H1 (cell line): Measurements from ENCODE around the gene MATR3.

Experiments
- POLR2A ChIP-seq, 2 experiments: IDR thresholded peaks; 1 replicate in 1 of 2; 2 replicates in 1 of 2; pipeline ENCODE4 v1.6.1; 2011; ENCODE audit warnings: low read depth in 2 of 2, low read length in 2 of 2, mild to moderate bottlenecking in 2 of 2; ENCODE audit errors: control extremely low read depth in 1 of 2
- TAF1 ChIP-seq: IDR thresholded peaks from 2 replicates; pipeline ENCODE4 v1.6.1; 2011; ENCODE audit warnings: mild to moderate bottlenecking, low read depth, low read length
- TAF7 ChIP-seq: optimal IDR thresholded peaks from 2 replicates; pipeline ENCODE3; 2011; ENCODE audit warnings: low read depth, mild to moderate bottlenecking, inconsistent platforms, low read length, moderate library complexity, borderline replicate concordance
- TEAD4 ChIP-seq: IDR thresholded peaks from 2 replicates; pipeline ENCODE4 v1.6.1; 2012; ENCODE audit warnings: low read depth, low read length, inconsistent platforms, mixed read lengths
- TF ChIP-seq, protein P1 (sequence below), 3 experiments: IDR thresholded peaks; 1 replicate in 2 of 3; 2 replicates in 1 of 3; pipeline versions ENCODE4 v1.5.1 to v1.6.1; 2011; ENCODE audit warnings: low read length in 3 of 3, mild to moderate bottlenecking in 3 of 3, inconsistent platforms in 2 of 3, low read depth in 1 of 3, moderate library complexity in 1 of 3; ENCODE audit not compliant: insufficient read depth in 1 of 3; ENCODE audit errors: control extremely low read depth in 1 of 3
- TF ChIP-seq, protein P2 (sequence below): IDR thresholded peaks from 2 replicates; pipeline ENCODE4 v1.6.1; 2012; ENCODE audit warnings: low read length, inconsistent platforms

DNA sequence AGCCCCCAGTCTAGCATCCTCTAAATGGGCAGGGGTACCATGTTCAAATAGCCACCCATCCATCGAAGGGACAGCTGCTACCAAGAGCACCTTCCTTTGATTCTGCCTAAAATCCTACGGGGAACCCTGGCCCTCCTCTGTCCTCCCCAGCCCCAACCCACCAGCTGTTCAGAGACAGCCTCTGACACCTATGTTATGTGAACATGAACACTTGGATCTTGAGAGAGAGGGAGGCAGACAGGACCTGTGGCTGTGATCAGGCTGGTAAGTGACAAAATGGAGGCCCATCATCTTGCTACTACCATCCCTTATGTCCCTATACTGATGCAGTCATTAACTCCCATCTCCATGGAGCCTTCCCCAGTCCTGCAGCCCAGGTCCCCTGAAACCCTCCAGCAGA is 81.4 kb downstream of the MATR3 start:
- TF ChIP-seq TAF1 (no peak), TEAD4 (no peak), POLR2A (IDR thresholded peaks at IDR 0.05; ENCODE audit: control extremely low read depth in 1 of 2, low read depth in 2 of 2, low read length in 2 of 2) (no peak), TAF7 (no peak)
- TF ChIP-seq, protein P1, sequence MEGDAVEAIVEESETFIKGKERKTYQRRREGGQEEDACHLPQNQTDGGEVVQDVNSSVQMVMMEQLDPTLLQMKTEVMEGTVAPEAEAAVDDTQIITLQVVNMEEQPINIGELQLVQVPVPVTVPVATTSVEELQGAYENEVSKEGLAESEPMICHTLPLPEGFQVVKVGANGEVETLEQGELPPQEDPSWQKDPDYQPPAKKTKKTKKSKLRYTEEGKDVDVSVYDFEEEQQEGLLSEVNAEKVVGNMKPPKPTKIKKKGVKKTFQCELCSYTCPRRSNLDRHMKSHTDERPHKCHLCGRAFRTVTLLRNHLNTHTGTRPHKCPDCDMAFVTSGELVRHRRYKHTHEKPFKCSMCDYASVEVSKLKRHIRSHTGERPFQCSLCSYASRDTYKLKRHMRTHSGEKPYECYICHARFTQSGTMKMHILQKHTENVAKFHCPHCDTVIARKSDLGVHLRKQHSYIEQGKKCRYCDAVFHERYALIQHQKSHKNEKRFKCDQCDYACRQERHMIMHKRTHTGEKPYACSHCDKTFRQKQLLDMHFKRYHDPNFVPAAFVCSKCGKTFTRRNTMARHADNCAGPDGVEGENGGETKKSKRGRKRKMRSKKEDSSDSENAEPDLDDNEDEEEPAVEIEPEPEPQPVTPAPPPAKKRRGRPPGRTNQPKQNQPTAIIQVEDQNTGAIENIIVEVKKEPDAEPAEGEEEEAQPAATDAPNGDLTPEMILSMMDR (IDR thresholded peaks at IDR 0.05; ENCODE audit: control extremely low read depth in 1 of 3, insufficient read depth in 1 of 3, low read depth in 1 of 3, low read length in 3 of 3): peak in 1 of 3 experiments; percentile 22; a peak in 1 of 4 replicates
- TF ChIP-seq, protein P2, sequence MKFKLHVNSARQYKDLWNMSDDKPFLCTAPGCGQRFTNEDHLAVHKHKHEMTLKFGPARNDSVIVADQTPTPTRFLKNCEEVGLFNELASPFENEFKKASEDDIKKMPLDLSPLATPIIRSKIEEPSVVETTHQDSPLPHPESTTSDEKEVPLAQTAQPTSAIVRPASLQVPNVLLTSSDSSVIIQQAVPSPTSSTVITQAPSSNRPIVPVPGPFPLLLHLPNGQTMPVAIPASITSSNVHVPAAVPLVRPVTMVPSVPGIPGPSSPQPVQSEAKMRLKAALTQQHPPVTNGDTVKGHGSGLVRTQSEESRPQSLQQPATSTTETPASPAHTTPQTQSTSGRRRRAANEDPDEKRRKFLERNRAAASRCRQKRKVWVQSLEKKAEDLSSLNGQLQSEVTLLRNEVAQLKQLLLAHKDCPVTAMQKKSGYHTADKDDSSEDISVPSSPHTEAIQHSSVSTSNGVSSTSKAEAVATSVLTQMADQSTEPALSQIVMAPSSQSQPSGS: no peak
